ENCODE results near the gene SUMF1. TPM values are rescaled to one million over a fixed set of nuclear protein-coding genes. Genes with fewer than 3 reads are reported as not detected.
A peak's percentile ranks its signal among the peaks of the same experiment; 100 is the strongest.

Gene SUMF1
- total and polyA plus RNA-seq, 4 donors, result 11.6 to 50.0 (median 31.5) TPM

DNA sequence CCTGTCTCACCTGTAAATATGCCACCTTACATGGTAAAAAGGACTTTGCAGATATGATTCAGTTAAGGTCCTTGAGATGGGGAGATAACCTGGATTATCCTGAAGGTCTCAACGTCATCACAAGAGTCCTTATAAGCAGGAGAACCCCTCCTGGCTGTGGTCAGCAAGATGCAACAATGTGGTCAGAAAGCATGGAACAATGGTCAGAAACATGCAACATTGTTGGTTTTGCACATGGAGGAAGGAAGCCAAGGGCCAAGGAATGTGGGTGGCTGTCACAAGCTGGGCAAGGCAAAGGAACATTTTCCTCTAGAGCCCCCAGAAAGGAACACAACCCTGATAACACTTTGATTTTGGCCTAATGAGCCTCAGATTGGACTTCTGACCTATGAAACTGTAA lies 9.4 kb upstream of the SUMF1 start:
- no peak for ATAC-seq (ENCODE audit: insufficient read depth, low FRiP score)
- Histone ChIP-seq H3K27ac (ENCODE audit: low read depth in 1 of 2, low read length in 1 of 2) (no peak overlapping the region), H3K4me1 (ENCODE audit: control insufficient read depth in 5 of 5, insufficient read depth in 5 of 5, low read length in 5 of 5) (peaks cover 0 to 1% (median 0%) of the 10 kb centered on the region in 5 donors), H3K36me3 (ENCODE audit: control insufficient read depth in 4 of 4, insufficient read depth in 4 of 4, low read length in 4 of 4) (no peaks in the 10 kb centered on the region), H3K4me3 (no peak overlapping the region), H3K27me3 (ENCODE audit: control insufficient read depth in 3 of 3, insufficient read depth in 3 of 3, low read length in 2 of 3) (no peaks in the 10 kb centered on the region), H3K9me3 (ENCODE audit: control insufficient read depth in 4 of 4, insufficient read depth in 3 of 4, low read length in 3 of 4) (no peaks in the 10 kb centered on the region), H3K9ac (ENCODE audit: insufficient read depth in 1 of 2, low read length in 2 of 2) (no peak overlapping the region)
- WGBS, 2 donors, result 12 to 31% methylated on average over 1 of the region's 1 CpG
- TF ChIP-seq, protein P1, sequence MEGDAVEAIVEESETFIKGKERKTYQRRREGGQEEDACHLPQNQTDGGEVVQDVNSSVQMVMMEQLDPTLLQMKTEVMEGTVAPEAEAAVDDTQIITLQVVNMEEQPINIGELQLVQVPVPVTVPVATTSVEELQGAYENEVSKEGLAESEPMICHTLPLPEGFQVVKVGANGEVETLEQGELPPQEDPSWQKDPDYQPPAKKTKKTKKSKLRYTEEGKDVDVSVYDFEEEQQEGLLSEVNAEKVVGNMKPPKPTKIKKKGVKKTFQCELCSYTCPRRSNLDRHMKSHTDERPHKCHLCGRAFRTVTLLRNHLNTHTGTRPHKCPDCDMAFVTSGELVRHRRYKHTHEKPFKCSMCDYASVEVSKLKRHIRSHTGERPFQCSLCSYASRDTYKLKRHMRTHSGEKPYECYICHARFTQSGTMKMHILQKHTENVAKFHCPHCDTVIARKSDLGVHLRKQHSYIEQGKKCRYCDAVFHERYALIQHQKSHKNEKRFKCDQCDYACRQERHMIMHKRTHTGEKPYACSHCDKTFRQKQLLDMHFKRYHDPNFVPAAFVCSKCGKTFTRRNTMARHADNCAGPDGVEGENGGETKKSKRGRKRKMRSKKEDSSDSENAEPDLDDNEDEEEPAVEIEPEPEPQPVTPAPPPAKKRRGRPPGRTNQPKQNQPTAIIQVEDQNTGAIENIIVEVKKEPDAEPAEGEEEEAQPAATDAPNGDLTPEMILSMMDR (IDR thresholded peaks at IDR 0.05; ENCODE audit: control extremely low read depth, extremely low read depth), result no peak
- no peak for DNase-seq

- no peak overlapping the region for H3K27ac ChIP-seq (ENCODE audit: low read depth in 1 of 2, low read length in 1 of 2)
- peaks cover 0 to 1% (median 0%) of the 10 kb centered on the region in 5 donors for H3K4me1 ChIP-seq (ENCODE audit: control insufficient read depth in 5 of 5, insufficient read depth in 5 of 5, low read length in 5 of 5)
- H3K9me3 ChIP-seq (ENCODE audit: control insufficient read depth in 4 of 4, insufficient read depth in 3 of 4, low read length in 3 of 4), result no peaks in the 10 kb centered on the region
- no peak overlapping the region for H3K4me3 ChIP-seq
- H3K27me3 ChIP-seq (ENCODE audit: control insufficient read depth in 3 of 3, insufficient read depth in 3 of 3, low read length in 2 of 3), result no peaks in the 10 kb centered on the region
- ATAC-seq (ENCODE audit: insufficient read depth, low FRiP score), result no peak
- TF ChIP-seq, protein P1 (IDR thresholded peaks at IDR 0.05; ENCODE audit: control extremely low read depth, extremely low read depth), result no peak
- no peak overlapping the region for H3K9ac ChIP-seq (ENCODE audit: insufficient read depth in 1 of 2, low read length in 2 of 2)
- no peak for DNase-seq
- no peaks in the 10 kb centered on the region for H3K36me3 ChIP-seq (ENCODE audit: control insufficient read depth in 4 of 4, insufficient read depth in 4 of 4, low read length in 4 of 4)
Measured at GRCh38 chr3:4475804-4476203, 8.7 kb upstream of the SUMF1 start.

GRCh38 chr3:4474683-4475490 lies 7.8 kb upstream of the SUMF1 start:
- Histone ChIP-seq H3K36me3 (ENCODE audit: control insufficient read depth in 4 of 4, insufficient read depth in 4 of 4, low read length in 4 of 4) (no peaks in the 10 kb centered on the region), H3K27me3 (ENCODE audit: control insufficient read depth in 3 of 3, insufficient read depth in 3 of 3, low read length in 2 of 3) (no peaks in the 10 kb centered on the region), H3K4me3 (no peak overlapping the region), H3K4me1 (ENCODE audit: control insufficient read depth in 5 of 5, insufficient read depth in 5 of 5, low read length in 5 of 5) (peaks cover 0 to 1% (median 0%) of the 10 kb centered on the region in 5 donors), H3K27ac (ENCODE audit: low read depth in 1 of 2, low read length in 1 of 2) (peak overlapping the region in 1 of 2 donors; percentile 79), H3K9me3 (ENCODE audit: control insufficient read depth in 4 of 4, insufficient read depth in 3 of 4, low read length in 3 of 4) (no peaks in the 10 kb centered on the region), H3K9ac (ENCODE audit: insufficient read depth in 1 of 2, low read length in 2 of 2) (no peak overlapping the region)
- TF ChIP-seq, protein P1 (IDR thresholded peaks at IDR 0.05; ENCODE audit: control extremely low read depth, extremely low read depth), result no peak
- 36 to 49% methylated on average over 7 of the region's 7 CpGs for WGBS, 2 donors
- DNase-seq (peak; percentile 12 to 28 (median 19)), ATAC-seq (ENCODE audit: insufficient read depth, low FRiP score) (peak; percentile 71)

Measured in lung (tissue), 12 donors.